ENCODE data around the gene PSORS1C2.

The PSORS1C2 gene

GRCh38 chr6:31158863-31159855 lies 20.3 kb upstream of the PSORS1C2 start:
- POLR2A ChIA-PET: no interaction called here
- CTCF ChIA-PET: interaction anchor here (1.0 to 1.7 kb wide), 7 partner anchors 9 to 34 kb away, joined by 3 to 4 read pairs (median 3); no protein-coding TSS in a partner anchor
- whole genome bisulfite sequencing (ENCODE audit: insufficient coverage): 18% methylated on average over 30 of the region's 35 CpGs
- H3K36me3 ChIP-seq (ENCODE audit: control insufficient read depth in 4 of 4, insufficient read depth in 4 of 4, low read length in 3 of 4): peaks cover 0 to 40% (median 21%) of the 10 kb centered on the region in 4 experiments
- no peaks in the 10 kb centered on the region for H3K27me3 ChIP-seq (replicated peaks in 2 of 5; ENCODE audit: control insufficient read depth in 4 of 5, insufficient read depth in 5 of 5, low read length in 4 of 5)
- peaks cover 2 to 23% (median 20%) of the 10 kb centered on the region in 4 experiments for H3K4me1 ChIP-seq (ENCODE audit: control extremely low read depth in 1 of 4, control insufficient read depth in 4 of 4, insufficient read depth in 4 of 4, low read length in 3 of 4)
- H3K27ac ChIP-seq (ENCODE audit: insufficient read depth in 1 of 2, low read depth in 1 of 2, low read length in 2 of 2, poor library complexity in 1 of 2, severe bottlenecking in 2 of 2): peak overlapping the region; percentile 40 to 86
- DNase-seq: peak in 2 of 3 donors; percentile 28 to 32
- H3K9me3 ChIP-seq (ENCODE audit: control extremely low read depth in 1 of 5, control insufficient read depth in 4 of 5, insufficient read depth in 2 of 5, low read depth in 1 of 5, low read length in 4 of 5): no peaks in the 10 kb centered on the region
- peak overlapping the region; percentile 76 to 95 (median 85) for H3K4me3 ChIP-seq (ENCODE audit: control insufficient read depth in 1 of 7, extremely low read depth in 1 of 7, insufficient read depth in 4 of 7, low read depth in 2 of 7, low read length in 6 of 7)

- peak; percentile 99 to 100 (median 99) for DNase-seq
- WGBS (ENCODE audit: insufficient coverage): under 1% methylated on average over 43 of the region's 65 CpGs
- ChIA-PET POLR2A (interaction anchor here (1.0 kb wide), 1 partner anchor 26 kb away, joined by 3 read pairs; no protein-coding TSS in a partner anchor), CTCF (interaction anchor here (0.6 to 1.7 kb wide), 7 partner anchors 9 to 36 kb away, joined by 3 to 4 read pairs (median 3); no protein-coding TSS in a partner anchor)
- H3K27me3 ChIP-seq (replicated peaks in 2 of 5; ENCODE audit: control insufficient read depth in 4 of 5, insufficient read depth in 5 of 5, low read length in 4 of 5): no peaks in the 10 kb centered on the region
- peaks cover 2 to 23% (median 20%) of the 10 kb centered on the region in 4 experiments for H3K4me1 ChIP-seq (ENCODE audit: control extremely low read depth in 1 of 4, control insufficient read depth in 4 of 4, insufficient read depth in 4 of 4, low read length in 3 of 4)
- peak within 1 kb of the TSS; percentile 40 to 86 for H3K27ac ChIP-seq (ENCODE audit: insufficient read depth in 1 of 2, low read depth in 1 of 2, low read length in 2 of 2, poor library complexity in 1 of 2, severe bottlenecking in 2 of 2)
- H3K4me3 ChIP-seq (ENCODE audit: control insufficient read depth in 1 of 7, extremely low read depth in 1 of 7, insufficient read depth in 4 of 7, low read depth in 2 of 7, low read length in 6 of 7): peak within 1 kb of the TSS; percentile 76 to 95 (median 85)
- peaks cover 0 to 43% (median 21%) of the 10 kb centered on the region in 4 experiments for H3K36me3 ChIP-seq (ENCODE audit: control insufficient read depth in 4 of 4, insufficient read depth in 4 of 4, low read length in 3 of 4)
- no peaks in the 10 kb centered on the region for H3K9me3 ChIP-seq (ENCODE audit: control extremely low read depth in 1 of 5, control insufficient read depth in 4 of 5, insufficient read depth in 2 of 5, low read depth in 1 of 5, low read length in 4 of 5)
Observed at GRCh38 chr6:31158140-31158862, 19.4 kb upstream of the PSORS1C2 start, which contains the start of gene TCF19. Gene TCF19 (plus strand): TSS chr6:31158589. CDS start chr6:31159470, 881 bp downstream.

- CTCF ChIA-PET: interaction anchor here (0.6 to 1.7 kb wide), 5 partner anchors 10 to 37 kb away, joined by 3 to 6 read pairs (median 4); no protein-coding TSS in a partner anchor
Observed at GRCh38 chr6:31157513-31158139, 18.8 kb upstream of the PSORS1C2 start, which contains the start of gene CCHCR1. Gene CCHCR1 (minus strand): TSS chr6:31157802. CDS start chr6:31157600, 202 bp downstream.

GRCh38 chr6:31156641-31157040 lies 17.8 kb upstream of the PSORS1C2 start:
- WGBS (ENCODE audit: insufficient coverage): 97% methylated on average over 4 of the region's 7 CpGs
- CTCF ChIA-PET: interaction anchor here (1.5 to 2.8 kb wide), 3 partner anchors 9 to 18 kb away, joined by 4 to 9 read pairs (median 6); partner anchors contain the start of gene PSORS1C2
- Histone ChIP-seq H3K9me3 (ENCODE audit: control extremely low read depth in 1 of 5, control insufficient read depth in 4 of 5, insufficient read depth in 2 of 5, low read depth in 1 of 5, low read length in 4 of 5) (no peaks in the 10 kb centered on the region), H3K27ac (ENCODE audit: insufficient read depth in 1 of 2, low read depth in 1 of 2, low read length in 2 of 2, poor library complexity in 1 of 2, severe bottlenecking in 2 of 2) (no peak overlapping the region), H3K4me1 (ENCODE audit: control extremely low read depth in 1 of 4, control insufficient read depth in 4 of 4, insufficient read depth in 4 of 4, low read length in 3 of 4) (peaks cover 2 to 23% (median 20%) of the 10 kb centered on the region in 4 experiments), H3K36me3 (ENCODE audit: control insufficient read depth in 4 of 4, insufficient read depth in 4 of 4, low read length in 3 of 4) (peaks cover 4 to 26% (median 19%) of the 10 kb centered on the region in 4 experiments), H3K27me3 (replicated peaks in 2 of 5; ENCODE audit: control insufficient read depth in 4 of 5, insufficient read depth in 5 of 5, low read length in 4 of 5) (no peaks in the 10 kb centered on the region), H3K4me3 (ENCODE audit: control insufficient read depth in 1 of 7, extremely low read depth in 1 of 7, insufficient read depth in 4 of 7, low read depth in 2 of 7, low read length in 6 of 7) (no peak overlapping the region)
- no peak for DNase-seq
- POLR2A ChIA-PET: no interaction called here

More at GRCh38 chr6:31157513-31158139, 18.8 kb upstream of the PSORS1C2 start, which contains the start of gene CCHCR1:
- POLR2A ChIA-PET: interaction anchor here (1.0 kb wide), 1 partner anchor 25 kb away, joined by 3 read pairs; no protein-coding TSS in a partner anchor
- no peaks in the 10 kb centered on the region for H3K27me3 ChIP-seq (replicated peaks in 2 of 5; ENCODE audit: control insufficient read depth in 4 of 5, insufficient read depth in 5 of 5, low read length in 4 of 5)
- H3K9me3 ChIP-seq (ENCODE audit: control extremely low read depth in 1 of 5, control insufficient read depth in 4 of 5, insufficient read depth in 2 of 5, low read depth in 1 of 5, low read length in 4 of 5): no peaks in the 10 kb centered on the region
- WGBS (ENCODE audit: insufficient coverage): 24% methylated on average over 11 of the region's 14 CpGs
- peaks cover 2 to 36% (median 23%) of the 10 kb centered on the region in 4 experiments for H3K36me3 ChIP-seq (ENCODE audit: control insufficient read depth in 4 of 4, insufficient read depth in 4 of 4, low read length in 3 of 4)
- H3K27ac ChIP-seq (ENCODE audit: insufficient read depth in 1 of 2, low read depth in 1 of 2, low read length in 2 of 2, poor library complexity in 1 of 2, severe bottlenecking in 2 of 2): peak within 1 kb of the TSS; percentile 40 to 86
- DNase-seq: no peak
- peak within 1 kb of the TSS; percentile 76 to 95 (median 85) for H3K4me3 ChIP-seq (ENCODE audit: control insufficient read depth in 1 of 7, extremely low read depth in 1 of 7, insufficient read depth in 4 of 7, low read depth in 2 of 7, low read length in 6 of 7)
- H3K4me1 ChIP-seq (ENCODE audit: control extremely low read depth in 1 of 4, control insufficient read depth in 4 of 4, insufficient read depth in 4 of 4, low read length in 3 of 4): peaks cover 2 to 23% (median 20%) of the 10 kb centered on the region in 4 experiments

GRCh38 chr6:31154436-31154835 lies 15.6 kb upstream of the PSORS1C2 start:
- no peaks in the 10 kb centered on the region for H3K27me3 ChIP-seq (replicated peaks in 2 of 5; ENCODE audit: control insufficient read depth in 4 of 5, insufficient read depth in 5 of 5, low read length in 4 of 5)
- peaks cover 2 to 16% (median 15%) of the 10 kb centered on the region in 4 experiments for H3K4me1 ChIP-seq (ENCODE audit: control extremely low read depth in 1 of 4, control insufficient read depth in 4 of 4, insufficient read depth in 4 of 4, low read length in 3 of 4)
- 81% methylated on average over 11 of the region's 15 CpGs for WGBS (ENCODE audit: insufficient coverage)
- no peak overlapping the region for H3K4me3 ChIP-seq (ENCODE audit: control insufficient read depth in 1 of 7, extremely low read depth in 1 of 7, insufficient read depth in 4 of 7, low read depth in 2 of 7, low read length in 6 of 7)
- CTCF ChIA-PET: interaction anchor here (0.6 to 2.8 kb wide), 2 partner anchors 16 to 40 kb away, joined by 3 to 9 read pairs; partner anchors contain the start of gene PSORS1C2
- POLR2A ChIA-PET: no interaction called here
- DNase-seq: no peak
- H3K36me3 ChIP-seq (ENCODE audit: control insufficient read depth in 4 of 4, insufficient read depth in 4 of 4, low read length in 3 of 4): peaks cover 4 to 34% (median 29%) of the 10 kb centered on the region in 4 experiments
- no peak overlapping the region for H3K27ac ChIP-seq (ENCODE audit: insufficient read depth in 1 of 2, low read depth in 1 of 2, low read length in 2 of 2, poor library complexity in 1 of 2, severe bottlenecking in 2 of 2)
- H3K9me3 ChIP-seq (ENCODE audit: control extremely low read depth in 1 of 5, control insufficient read depth in 4 of 5, insufficient read depth in 2 of 5, low read depth in 1 of 5, low read length in 4 of 5): no peaks in the 10 kb centered on the region

GRCh38 chr6:31152781-31153180 lies 13.9 kb upstream of the PSORS1C2 start:
- no peak overlapping the region for H3K27ac ChIP-seq (ENCODE audit: insufficient read depth in 1 of 2, low read depth in 1 of 2, low read length in 2 of 2, poor library complexity in 1 of 2, severe bottlenecking in 2 of 2)
- peaks cover 4 to 45% (median 31%) of the 10 kb centered on the region in 4 experiments for H3K36me3 ChIP-seq (ENCODE audit: control insufficient read depth in 4 of 4, insufficient read depth in 4 of 4, low read length in 3 of 4)
- H3K4me3 ChIP-seq (ENCODE audit: control insufficient read depth in 1 of 7, extremely low read depth in 1 of 7, insufficient read depth in 4 of 7, low read depth in 2 of 7, low read length in 6 of 7): no peak overlapping the region
- ChIA-PET POLR2A (no interaction called here), CTCF (no interaction called here)
- H3K4me1 ChIP-seq (ENCODE audit: control extremely low read depth in 1 of 4, control insufficient read depth in 4 of 4, insufficient read depth in 4 of 4, low read length in 3 of 4): peaks cover 0 to 6% (median 5%) of the 10 kb centered on the region in 4 experiments
- no peaks in the 10 kb centered on the region for H3K27me3 ChIP-seq (replicated peaks in 2 of 5; ENCODE audit: control insufficient read depth in 4 of 5, insufficient read depth in 5 of 5, low read length in 4 of 5)
- WGBS (ENCODE audit: insufficient coverage): 100% methylated on average over 7 of the region's 7 CpGs
- H3K9me3 ChIP-seq (ENCODE audit: control extremely low read depth in 1 of 5, control insufficient read depth in 4 of 5, insufficient read depth in 2 of 5, low read depth in 1 of 5, low read length in 4 of 5): no peaks in the 10 kb centered on the region
- DNase-seq: no peak
